ENCODE measurements around the gene FCHSD1.

GRCh38 chr5:141655020-141655419 lies 3.8 kb upstream of the FCHSD1 start:
- TF ChIP-seq POLR2A (IDR thresholded peaks at IDR 0.05) (no peak), CTCF (IDR thresholded peaks at IDR 0.05) (no peak)
